NCI-H2029 (cell line): ENCODE results near the gene NOL4L.

Experiments
- DNase-seq: peaks from one replicate; lab custom pipeline; 2025; lab: John Stamatoyannopoulos, UW

Gene NOL4L

GRCh38 chr20:32539817-32540675, 45.1 kb downstream of the NOL4L start:
- no peak for DNase-seq

- DNase-seq = no peak
These were observed 45.9 kb downstream of the NOL4L start for GRCh38 chr20:32539026-32539816.

GRCh38 chr20:32538526-32538939, 46.6 kb downstream of the NOL4L start:
- no peak for DNase-seq

- DNase-seq = no peak
These were observed 47.2 kb downstream of the NOL4L start for GRCh38 chr20:32537657-32538525.

DNA sequence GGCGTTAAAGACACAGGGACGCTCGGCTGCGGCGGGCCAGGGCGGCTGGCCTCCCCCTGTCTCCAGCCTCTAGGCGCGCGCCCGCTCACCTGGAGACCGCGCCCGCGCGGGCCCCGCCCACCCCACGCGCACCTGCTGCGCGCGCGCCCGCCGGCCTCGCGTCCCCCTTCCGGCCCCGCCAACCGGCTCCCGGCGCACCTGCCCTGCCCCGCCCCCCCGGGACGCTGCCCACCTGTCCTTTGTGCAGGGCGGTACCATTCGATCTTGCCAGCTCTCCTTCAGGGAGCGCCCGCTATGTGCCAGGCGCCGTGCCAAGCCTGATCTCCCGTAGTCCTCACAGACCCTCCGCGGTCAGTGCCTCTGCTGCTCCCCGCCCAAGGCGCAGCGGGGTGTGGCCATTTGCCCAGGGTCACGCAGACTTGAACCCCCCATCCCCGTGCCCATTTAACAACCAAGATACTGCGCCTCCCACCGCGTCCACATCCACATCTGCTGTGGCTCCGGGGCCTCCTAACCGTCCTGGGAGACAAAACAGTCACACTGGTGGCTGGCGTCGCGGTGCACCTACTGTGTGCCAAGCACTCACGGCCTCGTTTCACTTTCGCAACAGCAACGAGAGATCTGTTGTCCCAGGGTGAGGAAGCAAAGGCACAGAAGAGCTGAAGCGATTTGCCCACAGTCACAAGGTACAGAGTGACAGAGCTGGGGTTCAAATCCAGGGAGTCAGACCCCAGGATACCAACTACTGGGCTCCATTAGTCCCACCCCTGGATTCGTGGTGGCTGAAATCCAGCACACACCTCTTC, 48.1 kb downstream of the NOL4L start:
- peak; percentile 92 for DNase-seq

DNA sequence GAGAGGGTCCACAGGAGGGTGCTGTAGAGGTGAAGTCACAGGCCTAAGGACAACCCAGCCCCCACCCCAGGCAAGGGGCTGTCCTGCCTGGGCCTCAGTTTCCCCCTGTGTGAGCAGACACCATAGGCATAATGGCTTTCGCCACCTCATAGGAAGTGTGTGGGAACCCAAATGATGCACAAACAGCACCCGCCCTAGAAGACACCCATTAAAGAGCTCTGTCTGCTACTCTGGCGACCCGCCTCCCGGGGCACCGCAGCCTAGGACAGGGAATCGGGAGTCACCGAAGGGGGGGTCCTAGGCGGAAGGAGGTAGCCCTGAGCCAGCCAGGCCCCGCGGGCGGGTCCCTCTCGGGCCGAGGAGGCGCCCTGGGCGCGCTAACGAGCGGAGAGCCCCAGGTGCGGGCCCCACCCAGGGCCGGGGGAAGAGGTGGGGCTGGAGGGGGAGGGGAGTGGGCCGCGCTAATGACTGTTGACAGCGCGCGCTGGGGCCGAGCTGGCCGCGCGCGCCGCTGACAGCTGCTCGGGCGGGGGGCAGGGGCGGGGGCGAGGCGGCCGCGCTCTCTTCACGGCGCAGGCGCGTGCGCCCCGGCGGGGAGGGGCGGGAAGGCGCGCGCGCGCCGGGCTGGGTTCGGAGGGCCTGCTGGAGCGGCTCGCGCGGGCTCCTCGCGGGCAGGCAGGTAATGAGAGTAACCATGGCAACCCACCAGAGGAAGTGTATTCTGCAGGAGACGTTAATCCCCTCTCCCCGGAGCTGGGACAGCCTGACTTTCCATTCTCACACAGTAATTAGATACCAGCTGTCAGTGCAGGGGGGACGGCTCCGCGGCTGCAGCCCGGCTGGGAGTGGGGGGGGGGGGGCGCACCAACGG, 48.9 kb downstream of the NOL4L start:
- peak; percentile 93 for DNase-seq

- DNase-seq = no peak
These were observed 49.7 kb downstream of the NOL4L start for GRCh38 chr20:32535316-32535952.

- no peak for DNase-seq
These were observed 50.4 kb downstream of the NOL4L start for GRCh38 chr20:32534661-32535240.

DNA sequence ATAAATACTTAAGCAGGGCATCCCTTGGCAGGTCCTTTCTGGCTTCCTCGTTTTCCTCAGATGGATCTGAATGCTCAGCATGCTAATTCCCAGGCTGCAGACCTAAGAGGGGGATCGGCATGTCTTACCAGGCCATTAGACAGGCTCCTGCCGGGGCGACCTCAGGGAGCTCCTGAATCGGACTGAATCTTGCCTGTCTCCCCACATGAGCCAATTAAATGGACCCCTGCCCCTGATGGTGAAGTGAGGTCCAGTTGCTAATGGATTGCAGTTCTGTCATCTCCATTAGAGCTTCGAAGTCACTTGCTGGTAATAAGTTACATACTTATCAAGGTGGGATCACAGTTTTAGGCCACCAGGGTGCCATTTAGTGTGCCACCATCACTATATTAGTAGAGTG, 51.4 kb downstream of the NOL4L start:
- no peak for DNase-seq

DNA sequence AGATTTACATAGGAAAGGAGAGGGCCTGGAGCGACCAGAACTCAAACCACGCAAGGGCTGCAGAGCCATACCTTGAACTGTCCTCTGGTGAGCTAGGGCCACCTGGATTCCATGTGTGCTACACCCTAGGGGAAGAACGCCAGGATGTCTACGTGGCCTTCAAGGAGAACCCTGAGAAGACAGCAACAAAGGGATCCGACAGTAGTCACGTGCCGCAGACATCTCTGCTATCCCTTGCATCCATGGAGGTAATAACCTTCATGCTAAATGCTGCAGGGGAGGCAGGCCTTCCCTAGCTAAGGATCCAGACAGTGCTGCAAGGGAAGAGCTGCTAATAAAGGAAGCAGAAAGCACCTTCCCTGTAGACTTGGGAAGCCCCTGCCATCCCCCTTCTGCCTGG, 52.9 kb downstream of the NOL4L start:
- no peak for DNase-seq

GRCh38 chr20:32528905-32529670, 56.0 kb downstream of the NOL4L start:
- DNase-seq = no peak

GRCh38 chr20:32528171-32528891, 56.8 kb downstream of the NOL4L start:
- DNase-seq = peak; percentile 72

DNA sequence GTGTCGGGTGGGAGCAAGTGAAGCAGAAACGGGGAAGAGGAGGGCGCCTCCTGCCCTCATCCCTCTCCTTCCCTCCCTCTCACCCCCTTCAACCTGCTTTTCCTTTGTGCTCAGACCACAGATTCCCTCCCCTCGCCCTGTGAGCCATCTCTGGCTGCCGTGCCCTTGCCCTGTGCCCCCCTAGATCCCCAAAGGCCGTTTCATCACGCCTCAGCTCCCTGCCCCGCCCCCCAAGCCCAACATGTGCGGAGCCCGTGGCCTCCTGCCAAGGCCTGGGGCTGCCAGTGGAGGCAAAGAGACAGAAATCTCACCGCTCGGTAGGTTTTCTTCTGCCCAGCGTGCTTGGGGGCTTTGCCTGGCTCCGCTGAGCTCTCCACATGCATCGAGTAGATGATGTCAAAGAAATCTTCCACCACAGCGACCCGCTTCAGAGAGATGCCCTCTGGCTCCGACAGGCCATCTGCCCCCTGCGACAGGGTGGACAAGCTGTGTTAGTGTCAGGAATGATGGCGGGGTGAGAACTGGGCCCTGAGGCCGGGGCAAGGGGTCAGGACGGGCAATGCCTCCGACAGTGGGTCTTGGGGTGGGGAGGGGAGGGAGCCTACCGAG, 57.6 kb downstream of the NOL4L start:
- no peak for DNase-seq

GRCh38 chr20:32527052-32527446, 58.1 kb downstream of the NOL4L start:
- no peak for DNase-seq

DNA sequence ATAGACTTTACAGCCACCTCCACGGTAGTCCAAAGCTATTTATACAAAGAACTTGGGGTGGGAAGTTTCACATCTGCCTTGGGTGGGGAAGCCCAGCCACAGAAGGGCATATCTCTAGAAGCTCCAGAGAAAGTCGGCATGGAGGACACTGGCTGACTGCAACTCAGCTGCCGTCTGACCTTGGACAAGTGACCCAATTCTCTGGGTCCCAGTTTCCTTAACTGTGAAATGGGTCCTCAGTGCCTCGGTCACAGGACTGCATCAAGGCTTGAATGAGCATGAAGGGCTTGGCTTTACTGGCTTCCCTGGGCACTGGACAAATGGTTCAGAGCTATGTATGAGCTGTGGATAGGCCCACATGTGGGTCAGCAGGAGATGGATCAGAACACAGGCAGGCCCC, 58.6 kb downstream of the NOL4L start:
- DNase-seq = no peak

DNA sequence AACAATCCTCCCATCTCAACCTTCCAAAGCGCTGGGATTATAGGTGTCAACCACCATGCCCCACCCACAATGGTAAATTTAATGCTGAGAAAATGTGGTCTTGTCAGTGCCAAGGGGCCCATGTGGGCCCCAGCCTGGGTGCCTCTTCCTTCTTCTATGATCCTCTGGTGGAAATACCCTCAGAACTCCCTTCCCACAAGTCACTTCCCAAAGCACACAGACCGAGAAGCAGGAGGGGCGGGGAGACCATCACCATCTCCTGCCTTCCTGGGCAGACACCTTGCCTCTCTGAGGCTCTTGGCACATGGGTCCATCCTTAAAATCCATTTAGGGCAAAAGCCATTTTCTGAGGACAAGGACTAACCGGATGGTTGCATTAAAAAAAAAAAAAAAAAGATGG, 59.0 kb downstream of the NOL4L start:
- DNase-seq = no peak

- DNase-seq = peak; percentile 77
These were observed 60.2 kb downstream of the NOL4L start for GRCh38 chr20:32524829-32525501.
